ELR (cell line): ENCODE results near the gene DENND5B.
"Not testable (repeated sequence)": the region's sequence is repeated elsewhere in the genome, so short reads cannot be mapped to it uniquely, and the experiment has no call there.

ENCODE experiments used
- DNase-seq: peaks from one replicate; pipeline ENCODE4 v3.0.0-alpha.2; 2015; ENCODE audit warnings: low read depth

Gene DENND5B

GRCh38 chr12:31557707-31558106, 33.2 kb downstream of the DENND5B start:
- DNase-seq = no peak

DNA sequence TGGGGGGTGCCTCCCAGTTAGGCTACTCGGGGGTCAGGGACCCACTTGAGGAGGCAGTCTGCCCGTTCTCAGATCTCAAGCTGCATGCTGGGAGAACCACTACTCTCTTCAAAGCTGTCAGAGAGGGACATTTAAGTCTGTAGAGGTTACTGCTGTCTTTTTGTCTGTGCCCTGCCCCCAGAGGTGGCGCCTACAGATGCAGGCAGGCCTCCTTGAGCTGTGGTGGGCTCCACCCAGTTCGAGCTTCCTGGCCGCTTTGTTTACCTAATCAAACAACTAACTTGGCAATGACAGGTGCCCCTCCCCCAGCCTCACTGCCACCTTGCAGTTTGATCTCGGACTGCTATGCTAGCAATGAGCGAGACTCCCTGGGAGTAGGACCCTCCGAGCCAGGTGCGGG, 35.5 kb downstream of the DENND5B start:
- DNase-seq = not testable (repeated sequence)

DNA sequence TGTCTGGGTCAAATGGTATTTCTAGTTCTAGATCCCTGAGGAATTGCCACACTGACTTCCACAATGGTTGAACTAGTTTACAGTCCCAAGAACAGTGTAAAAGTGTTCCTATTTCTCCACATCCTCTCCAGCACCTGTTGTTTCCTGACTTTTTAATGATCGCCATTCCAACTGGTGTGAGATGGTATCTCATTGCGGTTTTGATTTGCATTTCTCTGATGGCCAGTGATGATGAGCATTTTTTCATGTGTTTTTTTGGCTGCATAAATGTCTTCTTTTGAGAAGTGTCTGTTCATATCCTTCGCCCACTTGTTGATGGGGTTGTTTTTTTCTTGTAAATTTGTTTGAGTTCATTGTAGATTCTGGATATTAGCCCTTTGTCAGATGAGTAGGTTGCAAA, 40.3 kb downstream of the DENND5B start:
- DNase-seq = not testable (repeated sequence)

GRCh38 chr12:31536672-31537071, 54.3 kb downstream of the DENND5B start:
- DNase-seq = no peak

GRCh38 chr12:31533470-31533869, 57.5 kb downstream of the DENND5B start:
- no peak for DNase-seq

GRCh38 chr12:31531893-31532292, 59.0 kb downstream of the DENND5B start:
- no peak for DNase-seq

- DNase-seq = no peak
Measured at GRCh38 chr12:31528095-31528494, 62.8 kb downstream of the DENND5B start.

GRCh38 chr12:31527083-31527482, 63.9 kb downstream of the DENND5B start:
- no peak for DNase-seq

DNA sequence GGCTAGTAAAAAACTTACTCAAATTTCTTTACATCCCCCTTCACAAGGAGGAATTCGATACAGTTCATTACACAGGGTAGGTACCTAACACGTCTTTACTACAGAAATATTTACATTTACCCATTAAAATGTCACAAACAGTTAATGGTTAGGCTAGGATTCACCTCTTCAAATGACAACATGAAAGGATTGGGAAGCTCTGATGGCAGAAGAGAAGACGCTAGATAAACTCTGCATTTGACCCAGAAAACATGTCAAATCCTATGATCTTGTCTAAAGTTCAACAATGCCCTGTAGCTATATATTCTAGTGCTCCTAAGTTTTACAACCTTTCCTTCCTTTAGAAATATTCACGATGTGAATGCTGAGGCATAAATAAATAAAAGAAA, 64.8 kb downstream of the DENND5B start:
- DNase-seq = no peak

- DNase-seq = no peak
Measured at GRCh38 chr12:31525496-31526157, 65.3 kb downstream of the DENND5B start.

DNA sequence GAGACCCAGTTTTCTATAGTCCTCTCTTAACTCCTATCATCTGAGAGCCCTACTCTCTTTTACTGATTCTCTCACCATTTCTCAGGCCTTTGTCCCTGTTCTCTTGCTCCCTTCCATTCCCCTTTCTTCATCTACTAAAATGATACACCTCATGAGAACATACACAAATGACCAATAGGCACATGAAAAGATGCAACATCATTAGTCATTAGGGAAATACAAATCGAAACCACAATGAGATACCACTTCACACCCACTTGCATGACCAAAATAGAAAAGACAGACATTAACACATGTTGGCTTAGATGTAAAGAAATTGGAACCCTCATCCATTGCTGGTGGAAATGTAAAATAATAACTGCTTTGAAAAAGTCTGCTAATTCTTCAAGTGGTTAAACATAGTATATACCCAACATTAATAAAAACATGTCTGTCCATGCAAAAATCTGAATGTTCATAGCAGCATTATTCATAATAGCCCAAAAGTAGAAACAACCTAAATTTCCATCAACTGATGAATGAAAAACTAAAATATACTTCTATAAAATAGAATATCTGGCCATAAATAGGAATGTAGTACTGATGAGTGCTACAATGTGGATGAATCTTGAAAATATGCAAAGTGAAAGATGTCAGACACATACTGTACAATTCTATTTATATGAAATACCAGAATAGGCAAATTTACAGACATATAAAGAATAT, 66.0 kb downstream of the DENND5B start:
- DNase-seq = peak; percentile 83

DNA sequence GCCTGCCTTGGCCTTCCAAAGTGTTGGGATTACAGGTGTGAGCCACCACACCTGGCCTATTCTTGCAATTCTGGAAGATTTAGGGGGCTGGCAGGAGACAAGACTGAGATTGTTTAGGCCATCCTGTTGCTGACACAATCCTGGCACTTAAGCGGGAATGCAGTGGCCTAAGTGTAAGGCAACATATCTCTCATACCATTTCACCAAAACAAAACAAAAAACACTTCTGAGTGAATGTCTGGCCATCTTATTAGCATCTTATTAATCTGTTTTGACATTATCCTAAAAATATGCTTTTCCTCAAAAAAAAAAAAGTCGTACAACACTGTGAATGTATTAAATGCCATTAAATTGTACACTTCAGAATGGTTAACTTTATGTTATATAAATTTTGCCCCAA, 67.6 kb downstream of the DENND5B start:
- no peak for DNase-seq

GRCh38 chr12:31522607-31523006, 68.3 kb downstream of the DENND5B start:
- DNase-seq = no peak

DNA sequence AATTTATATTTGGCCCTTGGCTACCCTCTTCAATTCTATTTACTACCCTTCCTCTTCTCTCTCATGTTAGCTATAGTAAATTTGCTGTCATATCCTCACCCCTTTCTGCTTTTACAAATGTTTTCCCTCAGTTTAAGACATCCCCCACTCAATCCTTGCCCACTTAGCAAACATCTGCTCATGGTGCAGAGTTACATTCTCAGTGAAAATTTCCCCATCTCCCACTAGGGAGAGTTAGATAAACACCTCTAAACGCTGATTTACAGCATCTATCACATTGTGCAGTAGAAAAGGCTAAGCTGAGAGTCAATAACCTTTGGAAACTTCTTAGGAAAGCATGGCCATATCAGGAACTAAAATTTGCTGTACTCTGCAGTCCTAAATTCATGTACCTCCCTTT, 69.0 kb downstream of the DENND5B start:
- DNase-seq = no peak

- DNase-seq = peak; percentile 34
Measured at GRCh38 chr12:31519511-31519910, 71.4 kb downstream of the DENND5B start.

DNA sequence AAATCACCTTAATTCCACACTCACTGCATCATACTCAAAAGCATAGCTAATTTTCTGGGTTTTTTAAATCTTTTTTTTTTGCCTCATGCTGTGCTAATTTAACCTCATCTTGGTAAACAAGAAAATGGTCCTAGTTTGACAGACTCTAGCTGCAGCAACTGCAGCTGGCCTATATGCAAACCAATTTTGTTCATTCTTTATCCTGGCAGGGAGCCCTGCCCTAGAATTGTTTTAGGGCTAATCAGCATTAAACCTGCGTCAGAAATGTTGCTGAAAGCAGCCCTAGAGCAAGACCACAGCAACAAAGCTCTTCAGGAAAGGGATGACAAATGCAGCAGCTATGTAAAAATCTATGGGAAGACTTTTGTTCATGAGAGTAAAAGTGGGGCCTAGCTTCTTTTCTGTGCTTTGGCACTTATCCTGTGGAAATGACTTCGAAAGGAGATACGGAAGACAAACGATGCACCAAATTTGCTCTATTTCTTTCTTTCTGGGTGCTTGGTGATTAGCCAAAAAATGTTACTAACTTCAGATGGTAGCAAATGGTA, 72.2 kb downstream of the DENND5B start:
- DNase-seq = peak; percentile 99

- peak; percentile 48 for DNase-seq
Measured at GRCh38 chr12:31517994-31518393, 72.9 kb downstream of the DENND5B start.

DNA sequence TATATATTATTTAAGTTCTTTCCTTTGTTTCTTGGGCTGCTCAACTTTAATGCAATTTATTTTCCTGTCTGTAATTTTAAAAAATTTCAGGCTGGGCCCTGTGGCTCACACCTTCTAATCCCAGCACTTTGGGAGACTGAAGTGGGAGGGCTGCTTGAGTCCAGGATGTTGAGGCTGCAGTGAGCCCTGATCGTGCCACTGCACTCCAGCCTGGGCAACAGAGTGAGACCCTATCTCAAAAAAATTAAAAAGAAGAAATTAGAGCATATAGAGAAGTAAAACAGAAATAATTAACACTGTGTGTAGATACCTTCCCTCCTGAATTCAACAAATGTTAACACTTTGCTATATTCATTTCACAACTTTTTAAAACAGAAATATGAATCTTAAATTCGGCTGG, 74.2 kb downstream of the DENND5B start:
- no peak for DNase-seq

DNA sequence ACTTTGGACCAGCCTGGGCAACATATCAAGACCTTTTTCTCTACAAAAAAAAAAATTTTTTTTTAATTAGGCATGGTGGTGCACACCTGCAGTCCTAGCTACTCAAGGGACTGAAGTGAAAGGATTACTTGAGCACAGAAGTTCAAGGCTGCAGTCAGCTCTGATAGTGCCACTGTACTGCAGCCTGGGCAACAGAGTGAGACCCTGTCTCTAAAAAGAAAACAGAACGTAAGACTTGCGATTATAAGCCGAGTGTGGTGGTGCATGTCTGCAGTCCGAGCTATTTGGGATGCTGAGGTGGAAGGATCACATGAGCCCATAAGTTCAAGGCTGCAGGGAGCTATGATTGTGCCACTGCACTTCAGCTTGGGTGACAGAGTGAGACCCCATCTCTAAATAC, 76.0 kb downstream of the DENND5B start:
- no peak for DNase-seq

GRCh38 chr12:31510034-31510433, 80.9 kb downstream of the DENND5B start:
- no peak for DNase-seq

DNA sequence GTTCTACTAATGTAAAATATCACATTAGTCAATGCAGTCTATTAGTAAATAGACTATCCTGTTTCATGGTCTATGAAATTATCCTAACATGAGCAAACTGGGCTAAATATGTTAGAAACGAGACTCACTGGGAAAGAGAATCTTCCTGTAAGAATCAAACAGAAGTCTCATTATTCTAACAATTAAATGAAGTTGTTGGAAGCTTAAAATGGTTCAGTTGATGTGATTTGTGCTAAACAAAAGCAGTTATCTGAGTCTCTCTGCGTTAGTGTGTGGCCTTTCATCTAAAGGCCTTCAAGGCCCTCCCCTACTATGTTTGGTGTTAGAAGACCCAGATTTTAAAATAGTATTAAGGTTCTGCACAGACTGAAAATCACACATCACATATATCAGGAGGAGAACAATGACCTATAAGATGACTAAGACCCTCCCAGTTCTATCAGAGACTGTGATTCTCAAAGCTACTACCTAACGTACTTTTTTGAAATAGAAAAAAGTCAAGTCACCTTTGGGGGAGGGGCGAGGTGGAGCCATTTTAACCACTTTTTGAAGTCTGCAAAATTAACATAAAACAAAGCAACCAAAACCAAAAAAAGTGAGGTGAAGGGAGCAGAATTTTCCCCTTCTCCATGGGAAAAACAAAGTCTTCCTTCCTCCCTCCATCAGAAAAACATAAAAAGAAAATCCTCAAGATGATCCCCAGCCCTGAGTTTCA, 82.3 kb downstream of the DENND5B start:
- DNase-seq = peak; percentile 35

DNA sequence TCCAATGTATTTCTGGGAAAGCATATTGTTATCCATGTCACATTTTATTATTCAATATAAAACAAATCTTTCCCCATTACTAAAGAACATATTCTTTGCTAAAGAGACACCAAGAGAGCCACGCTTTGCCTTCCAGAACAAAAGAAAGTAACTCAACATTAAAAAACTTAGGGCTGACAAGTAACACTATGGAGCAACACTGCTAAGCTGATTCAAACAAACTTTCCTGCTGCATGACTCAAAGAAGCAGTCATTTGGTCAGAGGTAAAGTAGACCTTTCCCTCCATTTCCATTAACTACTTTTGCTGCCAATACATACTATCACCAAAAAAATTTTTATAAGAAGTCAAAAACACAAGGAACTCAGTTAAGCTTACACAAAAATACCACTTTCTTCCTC, 83.0 kb downstream of the DENND5B start:
- peak; percentile 79 for DNase-seq
